ENCODE measurements around the gene THBS3. TPM values are rescaled to one million over a fixed set of nuclear protein-coding genes. Genes with fewer than 3 reads are reported as not detected.
"Not testable (repeated sequence)": the region's sequence is repeated elsewhere in the genome, so short reads cannot be mapped to it uniquely, and the experiment has no call there.

THBS3 gene
- total RNA-seq, 2 experiments from 2014 or later, result 25.5 to 26.1 TPM

- H3K9me3 ChIP-seq (ENCODE audit: control insufficient read depth in 1 of 2, insufficient read depth in 1 of 2, low read length in 2 of 2); POLR2A ChIA-PET; ATAC-seq (ENCODE audit: poor library complexity); H3K4me3 Mint-ChIP-seq; H3K27me3 Mint-ChIP-seq; H3K27me3 ChIP-seq (ENCODE audit: control insufficient read depth in 1 of 2, insufficient read depth in 2 of 2, low read length in 2 of 2); H3K4me3 ChIP-seq (ENCODE audit: low read length); DNase-seq; H3K27ac ChIP-seq (ENCODE audit: low read depth in 1 of 2, low read length in 2 of 2); H3K27ac Mint-ChIP-seq; intact Hi-C loops (cut with DNase I, micrococcal nuclease); H3K9me3 Mint-ChIP-seq: not testable (repeated sequence)
- Histone ChIP-seq H3K36me3 (ENCODE audit: insufficient read depth, low read length) (peaks cover 16% of the 10 kb centered on the region), H3K4me1 (ENCODE audit: insufficient read depth, low read length) (peaks cover 24% of the 10 kb centered on the region)
- Mint-ChIP-seq H3K4me1 (ENCODE audit: low read depth) (peaks cover 18% of the 10 kb centered on the region), H3K36me3 (ENCODE audit: low read depth) (peaks cover 19% of the 10 kb centered on the region)
- CTCF ChIA-PET, result interaction anchor here (0.7 kb wide), 1 partner anchor 38 kb away, joined by 3 read pairs; no protein-coding TSS in a partner anchor
Observed at GRCh38 chr1:155232001-155232978, 24.6 kb upstream of the THBS3 start.

DNA sequence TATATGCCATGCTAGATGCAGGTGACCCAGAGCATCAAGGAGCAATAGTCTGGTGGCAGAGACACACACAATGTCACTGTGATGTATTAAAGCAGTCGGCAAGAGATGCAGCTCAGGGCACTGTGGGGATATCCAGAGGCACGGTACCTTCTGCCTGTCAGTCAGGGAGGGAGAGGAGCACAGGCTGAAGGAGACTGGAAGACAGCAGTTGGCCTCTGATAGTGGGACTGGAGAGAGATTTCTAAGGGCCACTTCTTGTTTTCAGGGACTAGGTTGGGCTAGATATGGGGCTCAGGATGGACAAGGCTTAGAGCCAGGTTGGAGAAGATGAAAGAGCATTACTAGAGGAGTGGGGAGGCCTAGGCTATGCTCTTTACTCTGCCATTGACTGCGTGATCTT is 23.6 kb upstream of the THBS3 start:
- ATAC-seq (ENCODE audit: poor library complexity); intact Hi-C loops (cut with DNase I, micrococcal nuclease): not testable (repeated sequence)
- CTCF ChIA-PET, result interaction anchor here (0.7 kb wide), 1 partner anchor 37 kb away, joined by 3 read pairs; no protein-coding TSS in a partner anchor

DNA sequence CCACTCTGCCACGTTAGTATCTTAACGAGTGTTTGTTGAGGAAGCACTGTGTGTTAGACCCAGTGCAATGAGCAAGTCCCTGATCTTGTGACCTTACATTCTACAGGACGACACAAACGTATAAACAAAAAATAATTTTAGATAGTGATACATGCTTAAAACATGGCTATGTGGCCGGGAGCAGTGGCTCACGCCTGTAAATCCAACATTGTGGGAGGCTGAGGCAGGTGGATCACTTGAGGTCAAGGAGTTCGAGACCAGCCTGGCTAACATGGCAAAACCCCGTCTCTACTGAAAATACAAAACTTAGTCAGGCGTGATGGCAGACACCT is 20.4 kb upstream of the THBS3 start:
- DNase-seq (no peak), ATAC-seq (ENCODE audit: poor library complexity) (no peak)
- no peaks in the 10 kb centered on the region for H3K9me3 Mint-ChIP-seq
- H3K4me3 ChIP-seq (ENCODE audit: low read length), result peak overlapping the region; percentile 75
- no peaks in the 10 kb centered on the region for H3K9me3 ChIP-seq (ENCODE audit: control insufficient read depth in 1 of 2, insufficient read depth in 1 of 2, low read length in 2 of 2)
- TF ChIP-seq, protein P1, sequence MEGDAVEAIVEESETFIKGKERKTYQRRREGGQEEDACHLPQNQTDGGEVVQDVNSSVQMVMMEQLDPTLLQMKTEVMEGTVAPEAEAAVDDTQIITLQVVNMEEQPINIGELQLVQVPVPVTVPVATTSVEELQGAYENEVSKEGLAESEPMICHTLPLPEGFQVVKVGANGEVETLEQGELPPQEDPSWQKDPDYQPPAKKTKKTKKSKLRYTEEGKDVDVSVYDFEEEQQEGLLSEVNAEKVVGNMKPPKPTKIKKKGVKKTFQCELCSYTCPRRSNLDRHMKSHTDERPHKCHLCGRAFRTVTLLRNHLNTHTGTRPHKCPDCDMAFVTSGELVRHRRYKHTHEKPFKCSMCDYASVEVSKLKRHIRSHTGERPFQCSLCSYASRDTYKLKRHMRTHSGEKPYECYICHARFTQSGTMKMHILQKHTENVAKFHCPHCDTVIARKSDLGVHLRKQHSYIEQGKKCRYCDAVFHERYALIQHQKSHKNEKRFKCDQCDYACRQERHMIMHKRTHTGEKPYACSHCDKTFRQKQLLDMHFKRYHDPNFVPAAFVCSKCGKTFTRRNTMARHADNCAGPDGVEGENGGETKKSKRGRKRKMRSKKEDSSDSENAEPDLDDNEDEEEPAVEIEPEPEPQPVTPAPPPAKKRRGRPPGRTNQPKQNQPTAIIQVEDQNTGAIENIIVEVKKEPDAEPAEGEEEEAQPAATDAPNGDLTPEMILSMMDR (IDR thresholded peaks at IDR 0.05), result no peak
- no peaks in the 10 kb centered on the region for H3K27me3 ChIP-seq (ENCODE audit: control insufficient read depth in 1 of 2, insufficient read depth in 2 of 2, low read length in 2 of 2)
- peaks cover 4% of the 10 kb centered on the region for H3K36me3 ChIP-seq (ENCODE audit: insufficient read depth, low read length)
- H3K4me1 ChIP-seq (ENCODE audit: insufficient read depth, low read length), result peaks cover 25% of the 10 kb centered on the region
- H3K27ac Mint-ChIP-seq, result peak overlapping the region; percentile 74
- H3K36me3 Mint-ChIP-seq (ENCODE audit: low read depth), result no peaks in the 10 kb centered on the region
- no peaks in the 10 kb centered on the region for H3K27me3 Mint-ChIP-seq
- peak overlapping the region; percentile 72 for H3K4me3 Mint-ChIP-seq
- intact Hi-C loops (cut with DNase I, micrococcal nuclease), result loop anchor here (2.0 to 5.0 kb wide), 3 partner anchors 15 to 136 kb away; no protein-coding TSS in a partner anchor
- H3K4me1 Mint-ChIP-seq (ENCODE audit: low read depth), result peaks cover 26% of the 10 kb centered on the region
- POLR2A ChIA-PET, result interaction anchor here (1.5 to 3.4 kb wide), 4 partner anchors 20 to 96 kb away, joined by 5 to 42 read pairs (median 14); partner anchors contain the start of genes KRTCAP2, MTX1 and THBS3
- CTCF ChIA-PET, result interaction anchor here (0.7 to 3.3 kb wide), 5 partner anchors 16 to 54 kb away, joined by 4 to 23 read pairs (median 12); partner anchors contain the start of genes KRTCAP2 and TRIM46
- H3K27ac ChIP-seq (ENCODE audit: low read depth in 1 of 2, low read length in 2 of 2), result peak overlapping the region; percentile 51 to 82

More for the DNA sequence above, 23.6 kb upstream of the THBS3 start:
- H3K27me3 ChIP-seq (ENCODE audit: control insufficient read depth in 1 of 2, insufficient read depth in 2 of 2, low read length in 2 of 2); H3K27ac ChIP-seq (ENCODE audit: low read depth in 1 of 2, low read length in 2 of 2); DNase-seq; H3K27me3 Mint-ChIP-seq; H3K4me3 Mint-ChIP-seq; H3K9me3 Mint-ChIP-seq; H3K36me3 ChIP-seq (ENCODE audit: insufficient read depth, low read length); H3K36me3 Mint-ChIP-seq (ENCODE audit: low read depth); H3K9me3 ChIP-seq (ENCODE audit: control insufficient read depth in 1 of 2, insufficient read depth in 1 of 2, low read length in 2 of 2); POLR2A ChIA-PET; H3K27ac Mint-ChIP-seq; H3K4me3 ChIP-seq (ENCODE audit: low read length): not testable (repeated sequence)
- H3K4me1 Mint-ChIP-seq (ENCODE audit: low read depth), result peaks cover 28% of the 10 kb centered on the region
- H3K4me1 ChIP-seq (ENCODE audit: insufficient read depth, low read length), result peaks cover 28% of the 10 kb centered on the region
